ENCODE results near the gene CRAMP1. TPM values are rescaled to one million over a fixed set of nuclear protein-coding genes. Genes with fewer than 3 reads are reported as not detected.

CRAMP1 gene
- total and polyA plus RNA-seq, 11 donors, result 6.2 to 16.9 (median 10.6) TPM

DNA sequence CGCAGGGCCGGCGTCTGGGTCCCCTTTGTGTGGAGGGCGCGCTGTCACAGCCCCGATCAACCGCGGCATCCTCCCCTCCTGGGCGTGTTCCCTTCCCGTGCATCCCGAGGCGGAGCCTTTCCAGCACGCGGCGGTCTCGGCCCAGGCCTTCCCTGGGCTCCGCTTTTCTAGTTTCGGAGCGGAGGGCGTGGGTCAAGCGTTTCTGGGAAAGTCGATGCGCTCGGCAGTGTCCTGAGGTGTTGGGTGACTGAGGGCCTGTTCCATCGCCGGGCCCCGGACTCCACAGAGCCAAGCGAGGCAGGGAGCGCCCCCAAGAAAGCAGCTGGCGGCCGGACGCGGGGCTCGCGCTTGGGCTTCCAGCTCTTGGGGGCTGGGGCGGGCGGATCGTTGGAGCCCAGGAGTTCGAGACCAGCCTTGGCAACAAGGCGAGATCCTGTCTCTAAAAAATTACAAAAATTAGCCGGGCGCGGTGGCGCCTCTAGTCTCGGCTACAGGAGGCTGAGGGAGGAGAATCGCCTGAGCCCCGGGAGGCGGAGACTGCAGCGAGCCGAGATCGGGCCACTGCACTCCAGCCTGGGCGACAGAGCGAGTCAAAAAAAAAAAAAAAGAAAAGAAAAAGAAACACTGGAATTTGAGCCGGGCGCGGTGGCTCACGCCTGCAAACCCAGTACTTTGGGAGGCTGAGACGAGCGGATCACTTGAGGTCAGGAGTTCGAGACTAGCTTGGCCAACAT, 1.1 kb upstream of the CRAMP1 start:
- peaks cover 0 to 22% (median 9%) of the 10 kb centered on the region in 9 donors for H3K36me3 ChIP-seq
- H3K4me1 ChIP-seq, result peaks cover 5 to 52% (median 39%) of the 10 kb centered on the region in 12 donors
- TF ChIP-seq, protein P1, sequence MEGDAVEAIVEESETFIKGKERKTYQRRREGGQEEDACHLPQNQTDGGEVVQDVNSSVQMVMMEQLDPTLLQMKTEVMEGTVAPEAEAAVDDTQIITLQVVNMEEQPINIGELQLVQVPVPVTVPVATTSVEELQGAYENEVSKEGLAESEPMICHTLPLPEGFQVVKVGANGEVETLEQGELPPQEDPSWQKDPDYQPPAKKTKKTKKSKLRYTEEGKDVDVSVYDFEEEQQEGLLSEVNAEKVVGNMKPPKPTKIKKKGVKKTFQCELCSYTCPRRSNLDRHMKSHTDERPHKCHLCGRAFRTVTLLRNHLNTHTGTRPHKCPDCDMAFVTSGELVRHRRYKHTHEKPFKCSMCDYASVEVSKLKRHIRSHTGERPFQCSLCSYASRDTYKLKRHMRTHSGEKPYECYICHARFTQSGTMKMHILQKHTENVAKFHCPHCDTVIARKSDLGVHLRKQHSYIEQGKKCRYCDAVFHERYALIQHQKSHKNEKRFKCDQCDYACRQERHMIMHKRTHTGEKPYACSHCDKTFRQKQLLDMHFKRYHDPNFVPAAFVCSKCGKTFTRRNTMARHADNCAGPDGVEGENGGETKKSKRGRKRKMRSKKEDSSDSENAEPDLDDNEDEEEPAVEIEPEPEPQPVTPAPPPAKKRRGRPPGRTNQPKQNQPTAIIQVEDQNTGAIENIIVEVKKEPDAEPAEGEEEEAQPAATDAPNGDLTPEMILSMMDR (IDR thresholded peaks at IDR 0.05), result no peak
- TF ChIP-seq POLR2A (IDR thresholded peaks at IDR 0.05), result no peak
- H3K27ac ChIP-seq, result peak overlapping the region; percentile 58 to 92 (median 82)
- DNase-seq, result no peak
- H3K4me3 ChIP-seq, result peak overlapping the region; percentile 22 to 96 (median 72)
- H3K9me3 ChIP-seq, result no peaks in the 10 kb centered on the region
- WGBS, 4 donors, result 3 to 5% (median 3%) methylated on average over 55 to 60 of the region's 60 CpGs
- ATAC-seq, result peak; percentile 4 to 49 (median 36)
- no peaks in the 10 kb centered on the region for H3K27me3 ChIP-seq
- intact Hi-C loops (cut with DNase I), result loop anchor here in 9 of 10 donors (1.0 to 10.0 kb wide), 12 partner anchors 59 to 189 kb away; partner anchors contain the start of genes TELO2 (in 7 of the 9), MAPK8IP3 (in 2 of the 9), EME2 (in 1 of the 9) and MRPS34 (in 1 of the 9)

DNA sequence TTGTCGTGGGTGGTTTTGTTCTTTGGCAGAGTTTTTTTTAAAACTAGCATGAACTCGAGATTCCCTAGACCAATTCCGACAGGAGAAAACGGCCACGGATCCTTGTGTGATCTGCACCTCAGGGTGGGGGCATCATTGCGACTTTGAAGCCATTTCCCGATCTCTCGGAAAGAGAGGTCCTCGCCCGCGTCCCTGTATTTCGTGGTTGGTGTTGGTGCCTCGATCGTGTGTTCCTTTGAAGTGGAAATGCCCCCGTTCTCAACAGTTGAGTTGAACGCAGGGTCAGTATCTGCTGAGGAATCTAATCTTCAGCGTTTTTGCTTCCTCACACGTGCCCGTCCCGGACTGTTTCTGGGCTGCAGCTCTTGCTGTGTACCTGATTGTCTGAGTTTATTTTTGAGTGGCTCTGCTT, 1.1 kb downstream of the CRAMP1 start:
- Histone ChIP-seq H3K9me3 (no peaks in the 10 kb centered on the region), H3K4me1 (peaks cover 5 to 57% (median 47%) of the 10 kb centered on the region in 12 donors), H3K36me3 (peaks cover 0 to 23% (median 17%) of the 10 kb centered on the region in 9 donors), H3K27ac (peak overlapping the region in 9 of 12 donors; percentile 37 to 90 (median 80)), H3K4me3 (peak overlapping the region in 11 of 12 donors; percentile 69 to 96 (median 91)), H3K27me3 (no peaks in the 10 kb centered on the region)
- 1 to 3% (median 2%) methylated on average over 19 to 20 of the region's 20 CpGs for WGBS, 4 donors
- TF ChIP-seq POLR2A (IDR thresholded peaks at IDR 0.05), result no peak
- TF ChIP-seq, protein P1 (IDR thresholded peaks at IDR 0.05), result no peak
- intact Hi-C loops (cut with DNase I), result loop anchor here in 9 of 10 donors (2.0 to 10.0 kb wide), 12 partner anchors 61 to 191 kb away; partner anchors contain the start of genes TELO2 (in 7 of the 9), MAPK8IP3 (in 3 of the 9), EME2 (in 1 of the 9) and MRPS34 (in 1 of the 9)
- ATAC-seq, result no peak
- no peak for DNase-seq

DNA sequence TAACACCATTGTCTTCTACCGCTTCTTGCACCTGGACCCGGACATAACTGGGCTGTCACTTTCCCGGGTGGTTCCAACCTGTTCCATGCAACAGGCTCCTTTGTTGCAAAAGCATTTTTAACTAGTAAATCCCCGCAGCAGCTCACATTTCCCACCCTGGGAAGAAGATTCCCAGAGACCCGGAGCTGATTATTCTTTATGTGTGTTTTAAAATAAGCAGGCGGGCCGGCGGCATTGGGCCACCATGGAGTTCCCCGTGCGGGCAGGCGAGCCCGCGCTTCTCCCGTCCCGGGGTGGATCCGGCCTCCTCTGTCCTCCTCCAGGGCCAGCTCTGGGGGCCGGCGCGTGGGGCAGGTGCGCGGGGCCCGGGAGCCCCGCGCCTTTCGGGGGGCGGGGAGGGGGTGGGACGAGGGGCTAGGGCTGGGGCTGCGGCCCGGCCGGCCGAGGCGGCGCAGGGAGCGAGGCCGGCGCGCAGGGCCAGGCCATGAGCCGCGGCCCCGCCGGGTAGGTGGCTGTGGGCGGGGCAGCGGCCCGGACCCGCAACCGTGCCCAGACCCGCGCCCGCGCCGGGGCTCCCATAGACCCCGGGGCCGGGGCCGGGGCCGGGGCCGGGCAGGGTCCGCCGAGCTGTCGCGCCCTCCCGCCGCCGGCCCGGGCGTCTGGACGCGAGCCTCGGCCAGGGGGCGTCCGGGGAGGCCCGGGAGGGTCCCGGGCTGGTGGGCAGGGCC, 1.7 kb downstream of the CRAMP1 start:
- peak overlapping the region in 6 of 12 donors; percentile 53 to 92 (median 84) for H3K27ac ChIP-seq
- H3K4me3 ChIP-seq, result peak overlapping the region in 11 of 12 donors; percentile 69 to 96 (median 91)
- peaks cover 5 to 57% (median 47%) of the 10 kb centered on the region in 12 donors for H3K4me1 ChIP-seq
- TF ChIP-seq, protein P1 (IDR thresholded peaks at IDR 0.05), result no peak
- TF ChIP-seq POLR2A (IDR thresholded peaks at IDR 0.05), result no peak
- DNase-seq (no peak), ATAC-seq (no peak)
- peaks cover 0 to 29% (median 23%) of the 10 kb centered on the region in 9 donors for H3K36me3 ChIP-seq
- H3K9me3 ChIP-seq, result no peaks in the 10 kb centered on the region
- intact Hi-C loops (cut with DNase I), result loop anchor here in 9 of 10 donors (2.0 to 10.0 kb wide), 12 partner anchors 62 to 192 kb away; partner anchors contain the start of genes TELO2 (in 7 of the 9), MAPK8IP3 (in 3 of the 9), EME2 (in 1 of the 9) and MRPS34 (in 1 of the 9)
- no peaks in the 10 kb centered on the region for H3K27me3 ChIP-seq
- 0 to 1% (median 1%) methylated on average over 23 to 72 of the region's 72 CpGs for WGBS, 4 donors
